Osteoblast (primary cell): Measurements from ENCODE around the gene SUPT16H. TPM values are rescaled to one million over a fixed set of nuclear protein-coding genes. Genes with fewer than 3 reads are reported as not detected.

Source experiments
- DNase-seq: peaks from one replicate; pipeline ENCODE4 v3.0.0; 2011; ENCODE audit warnings: low spot score, mixed read lengths; ENCODE audit not compliant: insufficient read length; ENCODE audit errors: missing footprints
- H2AFZ ChIP-seq: 2 replicates; pipeline ENCODE4 v1.6.0; 2011; ENCODE audit warnings: mild to moderate bottlenecking, low read length
- H3K27ac ChIP-seq: 2 replicates; pipeline ENCODE4 v1.5.1; 2011; ENCODE audit warnings: mild to moderate bottlenecking, low read depth, low read length, moderate library complexity
- H3K27me3 ChIP-seq: 2 replicates; pipeline ENCODE4 v1.6.0; 2012; ENCODE audit warnings: mild to moderate bottlenecking, control low read depth, inconsistent platforms, low read length, moderate library complexity; ENCODE audit not compliant: insufficient read depth
- H3K36me3 ChIP-seq: 2 replicates; pipeline ENCODE4 v1.5.1; 2011; ENCODE audit warnings: mild to moderate bottlenecking, low read length, control low read depth, moderate library complexity; ENCODE audit not compliant: insufficient read depth
- H3K4me1 ChIP-seq: 2 replicates; pipeline ENCODE4 v1.5.1; 2011; ENCODE audit warnings: mild to moderate bottlenecking, low read length, control low read depth, moderate library complexity; ENCODE audit not compliant: insufficient read depth
- H3K4me2 ChIP-seq: 2 replicates; pipeline ENCODE4 v1.6.0; 2011; ENCODE audit warnings: mild to moderate bottlenecking, low read length; ENCODE audit not compliant: insufficient read depth
- H3K4me3 ChIP-seq: fragments of 200-600 bp; sonication (generic); 3 replicates; pipeline ENCODE4 v1.5.1; 2012; ENCODE audit warnings: mild to moderate bottlenecking, low read length, inconsistent platforms; ENCODE audit not compliant: insufficient read depth
- H3K79me2 ChIP-seq: 2 replicates; pipeline ENCODE4 v1.6.0; 2012; ENCODE audit warnings: mild to moderate bottlenecking, low read length, control low read depth, inconsistent platforms; ENCODE audit not compliant: insufficient read depth
- H3K9me3 ChIP-seq: 2 replicates; pipeline ENCODE4 v1.5.1; 2011; ENCODE audit warnings: low read depth, low read length, control low read depth
- H4K20me1 ChIP-seq: 2 replicates; pipeline ENCODE4 v1.6.0; 2012; ENCODE audit warnings: mild to moderate bottlenecking, low read length, control low read depth; ENCODE audit not compliant: insufficient read depth
- CTCF ChIP-seq: IDR thresholded peaks from 2 replicates; pipeline ENCODE4 v1.5.1; 2011; ENCODE audit warnings: mild to moderate bottlenecking, low read depth, low read length, moderate library complexity; ENCODE audit errors: extremely low read depth
- total RNA-seq: library from RNA; depleted of rRNA; stranded (reverse); fragments of >200 nt; gene quantifications from 2 replicates; pipeline ENCODE4 v1.2.3, GENCODE V29; 2012

SUPT16H gene
- total RNA-seq, 1 donor: 72.0 TPM

- H4K20me1 ChIP-seq: peaks cover 3% of the 10 kb centered on the region
- no peak for DNase-seq
- H3K36me3 ChIP-seq: peaks cover 98% of the 10 kb centered on the region
- H3K9me3 ChIP-seq: no peaks in the 10 kb centered on the region
- H3K4me1 ChIP-seq: no peaks in the 10 kb centered on the region
- no peak overlapping the region for H3K27ac ChIP-seq
- H3K27me3 ChIP-seq: no peaks in the 10 kb centered on the region
- TF ChIP-seq CTCF: no peak
- no peak overlapping the region for H3K4me3 ChIP-seq
- no peak overlapping the region for H2AFZ ChIP-seq
- H3K4me2 ChIP-seq: no peak overlapping the region
- H3K79me2 ChIP-seq: no peaks in the 10 kb centered on the region
Measured at GRCh38 chr14:21395450-21395849, 11.6 kb upstream of the SUPT16H start.

GRCh38 chr14:21385188-21385904, 1.5 kb upstream of the SUPT16H start:
- H3K27me3 ChIP-seq: no peaks in the 10 kb centered on the region
- H3K36me3 ChIP-seq: peaks cover 38% of the 10 kb centered on the region
- H2AFZ ChIP-seq: no peak overlapping the region
- DNase-seq: no peak
- no peak overlapping the region for H3K4me3 ChIP-seq
- TF ChIP-seq CTCF: no peak
- H3K4me2 ChIP-seq: peak overlapping the region; percentile 90
- peaks cover 34% of the 10 kb centered on the region for H3K79me2 ChIP-seq
- peaks cover 9% of the 10 kb centered on the region for H4K20me1 ChIP-seq
- no peaks in the 10 kb centered on the region for H3K9me3 ChIP-seq
- peak overlapping the region; percentile 100 for H3K27ac ChIP-seq
- H3K4me1 ChIP-seq: peaks cover 20% of the 10 kb centered on the region

- peaks cover 10% of the 10 kb centered on the region for H4K20me1 ChIP-seq
- H3K4me1 ChIP-seq: peaks cover 20% of the 10 kb centered on the region
- H3K36me3 ChIP-seq: peaks cover 29% of the 10 kb centered on the region
- no peaks in the 10 kb centered on the region for H3K27me3 ChIP-seq
- H3K27ac ChIP-seq: peak overlapping the region; percentile 100
- peak overlapping the region; percentile 92 for H3K4me3 ChIP-seq
- H3K9me3 ChIP-seq: no peaks in the 10 kb centered on the region
- peak overlapping the region; percentile 90 for H3K4me2 ChIP-seq
- DNase-seq: no peak
- no peak for TF ChIP-seq CTCF
- peak overlapping the region; percentile 86 for H2AFZ ChIP-seq
- H3K79me2 ChIP-seq: peaks cover 42% of the 10 kb centered on the region
Measured at GRCh38 chr14:21384494-21384851, 654 bp upstream of the SUPT16H start.

GRCh38 chr14:21382886-21383847, 652 bp downstream of the SUPT16H start:
- peaks cover 55% of the 10 kb centered on the region for H3K79me2 ChIP-seq
- no peaks in the 10 kb centered on the region for H3K9me3 ChIP-seq
- peaks cover 20% of the 10 kb centered on the region for H3K4me1 ChIP-seq
- DNase-seq: peak; percentile 68
- peak overlapping the region; percentile 90 for H3K4me2 ChIP-seq
- no peaks in the 10 kb centered on the region for H3K27me3 ChIP-seq
- peak overlapping the region; percentile 100 for H3K27ac ChIP-seq
- H2AFZ ChIP-seq: peak overlapping the region; percentile 86
- no peak for TF ChIP-seq CTCF
- peaks cover 10% of the 10 kb centered on the region for H4K20me1 ChIP-seq
- peak overlapping the region; percentile 92 for H3K4me3 ChIP-seq
- peaks cover 20% of the 10 kb centered on the region for H3K36me3 ChIP-seq
